ENCODE measurements around the gene PANK4.

PANK4 gene

GRCh38 chr1:2494323-2494693 lies 32.1 kb downstream of the PANK4 start:
- DNase-seq: no peak

- no peak for DNase-seq
Measured at GRCh38 chr1:2493691-2494322, 32.6 kb downstream of the PANK4 start.

GRCh38 chr1:2493218-2493617 lies 33.2 kb downstream of the PANK4 start:
- no peak for DNase-seq

- DNase-seq: no peak
Measured at GRCh38 chr1:2492091-2492490, 34.3 kb downstream of the PANK4 start.

GRCh38 chr1:2489615-2490014 lies 36.8 kb downstream of the PANK4 start:
- DNase-seq: no peak

GRCh38 chr1:2488688-2489087 lies 37.7 kb downstream of the PANK4 start:
- DNase-seq: no peak

- DNase-seq: no peak
Measured at GRCh38 chr1:2486558-2486957, 39.8 kb downstream of the PANK4 start.

- no peak for DNase-seq
Measured at GRCh38 chr1:2486041-2486440, 40.4 kb downstream of the PANK4 start.

- DNase-seq: no peak
Measured at GRCh38 chr1:2483970-2484369, 42.4 kb downstream of the PANK4 start.

GRCh38 chr1:2483026-2483425 lies 43.4 kb downstream of the PANK4 start:
- no peak for DNase-seq

- DNase-seq: no peak
Measured at GRCh38 chr1:2482588-2482987, 43.8 kb downstream of the PANK4 start.

GRCh38 chr1:2481885-2482284 lies 44.5 kb downstream of the PANK4 start:
- DNase-seq: no peak

- DNase-seq: no peak
Measured at GRCh38 chr1:2480986-2481364, 45.4 kb downstream of the PANK4 start.

GRCh38 chr1:2480236-2480985 lies 46.0 kb downstream of the PANK4 start:
- no peak for DNase-seq

- DNase-seq: no peak
Measured at GRCh38 chr1:2479618-2480017, 46.8 kb downstream of the PANK4 start.

GRCh38 chr1:2479186-2479585 lies 47.2 kb downstream of the PANK4 start:
- no peak for DNase-seq

GRCh38 chr1:2477791-2478499 lies 48.5 kb downstream of the PANK4 start:
- no peak for DNase-seq

- no peak for DNase-seq
Measured at GRCh38 chr1:2477309-2477708, 49.1 kb downstream of the PANK4 start.

- DNase-seq: no peak
Measured at GRCh38 chr1:2476061-2476999, 50.1 kb downstream of the PANK4 start, which contains the start of gene PLCH2. PLCH2 (plus strand) TSS chr1:2476289; CDS start chr1:2476589, 300 bp downstream.

GRCh38 chr1:2475571-2475970 lies 50.8 kb downstream of the PANK4 start:
- DNase-seq: no peak

- DNase-seq: no peak
Measured at GRCh38 chr1:2474933-2475371, 51.4 kb downstream of the PANK4 start.

- DNase-seq: no peak
Measured at GRCh38 chr1:2474104-2474844, 52.1 kb downstream of the PANK4 start.

Data from SIG-M5 (cell line).